Activated CD4-positive, alpha-beta T cell treated with anti-CD3 and anti-CD28 coated beads, Interleukin-2, Interleukin-4, amounts not matched to agents 100 ng/mL and 50 ng/mL, durations not matched to agents 16 hours and 8 hours (primary cell): ENCODE measurements around the gene OOSP4A.
"Not testable (repeated sequence)": the region's sequence is repeated elsewhere in the genome, so short reads cannot be mapped to it uniquely, and the experiment has no call there.

Experiments
- DNase-seq: peaks from one replicate; pipeline ENCODE4 v3.0.0-alpha.2; 2020; ENCODE audit warnings: low spot score

Gene OOSP4A

DNA sequence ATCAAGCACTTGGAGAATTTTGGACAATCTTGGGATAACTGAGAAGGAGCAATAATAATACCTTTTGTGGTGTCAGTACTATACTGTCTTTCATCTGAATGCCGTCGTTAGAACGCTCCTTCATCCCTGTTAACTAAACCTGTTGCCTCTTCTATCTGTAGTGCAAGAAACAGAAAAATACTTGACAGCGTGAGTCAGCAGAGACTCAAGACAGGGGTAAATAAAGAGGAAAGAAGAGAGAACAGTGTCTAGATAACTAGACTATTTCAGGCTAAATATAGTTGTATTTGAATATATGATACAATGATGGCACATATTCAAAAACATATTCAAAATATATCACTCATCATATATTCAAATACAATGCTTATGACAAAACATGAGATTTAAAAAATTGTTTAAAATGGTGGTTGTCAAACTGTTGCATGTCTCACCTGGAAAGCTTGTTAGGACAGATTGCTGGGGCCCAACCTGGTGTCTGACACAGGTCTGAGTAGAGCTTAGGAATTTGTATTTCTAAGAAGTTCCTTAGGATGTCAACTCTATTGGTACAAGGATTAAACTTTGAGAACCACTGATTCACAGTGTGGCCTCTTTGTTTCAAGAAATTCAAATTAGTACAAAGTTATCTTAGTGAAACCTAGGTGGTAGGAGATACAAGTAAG is 17.4 kb downstream of the OOSP4A start:
- DNase-seq = no peak

DNA sequence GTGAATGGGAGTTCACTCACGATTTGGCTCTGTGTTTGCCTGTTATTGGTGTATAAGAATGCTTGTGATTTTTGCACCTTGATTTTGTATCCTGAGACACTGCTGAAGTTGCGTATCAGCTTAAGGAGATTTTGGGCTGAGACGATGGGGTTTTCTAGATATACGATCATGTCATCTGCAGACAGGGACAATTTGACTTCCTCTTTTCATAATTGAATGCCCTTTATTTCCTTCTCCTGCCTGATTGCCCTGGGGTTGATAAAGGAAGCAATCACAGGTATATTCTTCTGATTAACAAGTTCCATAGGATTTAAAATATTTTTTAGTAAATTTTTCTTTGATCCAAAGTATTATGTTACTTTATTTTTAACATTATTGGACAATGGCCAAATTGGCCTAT is 18.2 kb downstream of the OOSP4A start:
- not testable (repeated sequence) for DNase-seq

DNA sequence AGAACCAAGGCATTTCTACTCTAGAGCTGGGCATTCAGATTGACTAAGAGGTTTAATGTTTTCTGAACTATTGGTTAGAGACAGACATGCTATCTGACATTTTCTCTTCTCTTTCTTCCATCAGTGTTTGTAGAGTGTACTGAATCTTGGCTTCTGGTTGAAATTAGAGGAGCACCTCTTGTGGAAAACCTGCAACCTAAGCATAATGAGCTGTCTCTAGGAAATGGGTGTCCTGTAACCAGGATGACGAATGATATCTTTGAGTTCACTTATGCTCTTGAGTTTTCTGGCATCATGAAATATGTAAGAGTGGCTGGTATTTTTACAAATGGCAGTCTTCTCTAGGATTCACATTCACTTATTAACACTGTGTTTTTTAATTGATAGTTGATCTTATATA is 19.4 kb downstream of the OOSP4A start:
- DNase-seq = no peak

DNA sequence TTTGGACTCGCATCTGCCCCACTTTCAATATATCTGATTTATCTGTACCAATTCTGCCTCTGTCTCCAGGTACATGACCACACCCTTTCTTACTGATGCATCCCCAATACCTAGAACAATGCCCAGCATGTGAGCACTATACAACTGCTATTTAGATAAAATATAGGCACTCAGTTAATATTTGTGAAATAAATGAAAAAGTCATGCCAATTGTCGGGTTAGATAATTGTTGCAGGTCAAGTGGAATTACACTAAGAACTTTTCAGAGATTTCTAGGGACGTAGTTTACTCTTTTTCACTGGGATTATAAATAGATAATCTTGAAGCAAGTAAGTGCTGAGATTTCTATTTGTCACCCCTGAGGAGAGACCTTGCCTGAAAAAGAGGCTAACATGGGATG is 20.5 kb downstream of the OOSP4A start:
- DNase-seq = no peak

DNA sequence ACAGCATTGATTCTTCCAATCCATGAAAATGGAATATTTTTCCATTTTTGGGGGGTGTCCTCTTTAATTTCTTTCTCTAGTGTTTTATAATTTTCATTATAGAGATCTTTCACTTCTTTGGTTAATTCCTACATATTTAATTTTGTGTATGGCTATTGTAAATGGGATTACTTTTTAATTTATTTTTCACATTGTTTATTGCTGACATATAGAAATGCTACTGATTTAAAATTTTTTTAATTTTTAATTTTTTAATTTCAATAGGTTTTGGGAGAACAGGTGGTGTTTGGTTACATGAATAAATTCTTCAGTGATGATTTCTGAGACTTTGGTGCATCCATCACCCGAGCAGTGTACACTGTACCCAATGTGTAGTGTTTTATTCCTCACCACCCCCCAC is 26.6 kb downstream of the OOSP4A start:
- no peak for DNase-seq

DNA sequence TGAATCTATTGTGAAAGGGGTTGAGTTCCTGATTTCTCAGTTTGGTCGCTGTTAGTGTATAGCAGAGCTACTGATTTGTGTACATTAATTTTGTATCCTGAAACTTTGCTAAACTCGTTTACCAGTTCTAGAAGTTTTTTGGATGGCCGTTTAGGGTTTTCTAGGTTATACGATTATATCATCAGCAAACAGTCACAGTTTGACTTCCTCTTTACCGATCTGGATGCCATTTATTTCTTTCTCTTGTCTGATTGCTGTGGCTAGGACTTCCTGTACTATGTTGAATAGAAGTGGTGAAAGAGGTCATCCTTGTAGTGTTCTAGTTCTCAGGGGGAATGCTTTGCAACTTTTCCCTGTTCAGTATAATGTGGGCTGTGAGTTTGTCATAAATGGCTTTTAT is 28.6 kb downstream of the OOSP4A start:
- no peak for DNase-seq

DNA sequence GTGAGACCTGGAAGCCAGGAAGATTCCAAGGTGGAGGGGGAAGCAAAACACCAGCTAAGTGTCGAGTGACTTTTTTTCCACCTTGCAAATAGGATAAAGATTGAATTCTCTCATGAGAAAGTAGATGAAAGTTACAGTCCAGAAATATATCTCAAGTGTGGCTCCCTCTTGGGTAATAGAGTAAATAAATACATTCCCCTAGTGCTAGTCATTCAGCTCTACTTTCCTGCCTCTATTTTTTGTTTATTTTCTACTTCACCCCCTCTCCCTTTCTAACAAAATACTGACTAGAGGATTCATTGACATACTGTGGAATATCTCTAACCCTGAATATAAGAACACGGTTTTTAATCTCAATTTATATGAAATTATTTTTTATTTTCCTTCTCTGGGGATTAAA is 34.0 kb downstream of the OOSP4A start:
- DNase-seq = no peak

DNA sequence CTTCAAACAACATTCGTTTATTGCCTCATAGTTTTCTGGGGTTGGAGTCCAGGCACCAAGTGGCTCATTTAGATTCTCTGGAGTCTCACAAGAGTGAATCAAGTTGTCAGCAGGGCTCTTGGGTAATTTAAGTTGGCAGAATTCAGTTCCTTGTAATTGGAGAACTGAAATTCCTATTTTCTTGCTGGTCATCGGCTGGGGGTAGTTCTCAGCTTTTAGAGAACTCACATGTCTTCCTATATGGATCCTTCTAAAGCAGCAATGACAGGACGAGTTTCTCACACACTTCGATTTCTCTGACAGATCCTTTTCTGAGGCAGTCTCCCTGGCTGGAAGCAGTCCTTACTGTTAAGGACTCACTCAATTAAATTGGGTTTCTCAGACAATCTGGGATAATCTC is 35.9 kb downstream of the OOSP4A start:
- no peak for DNase-seq

DNA sequence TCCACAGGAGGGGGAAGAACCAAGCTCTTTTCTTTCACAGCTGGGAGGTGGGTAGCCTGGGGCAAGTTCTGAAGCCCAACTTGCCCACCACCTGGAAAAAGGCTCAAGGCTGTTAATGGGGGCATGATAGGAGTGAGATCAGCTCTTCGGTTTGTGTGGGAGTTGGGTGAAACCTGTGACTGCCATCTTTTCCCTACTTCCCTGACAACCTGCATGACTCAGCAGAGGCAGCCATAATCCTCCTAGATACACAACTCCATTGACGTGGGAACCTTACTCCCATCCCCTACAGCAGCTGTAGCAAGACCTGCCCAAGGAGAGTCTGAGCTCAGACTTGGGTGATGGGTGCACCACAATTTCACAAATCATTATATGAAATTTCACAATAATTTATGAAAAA is 39.9 kb downstream of the OOSP4A start:
- no peak for DNase-seq

DNA sequence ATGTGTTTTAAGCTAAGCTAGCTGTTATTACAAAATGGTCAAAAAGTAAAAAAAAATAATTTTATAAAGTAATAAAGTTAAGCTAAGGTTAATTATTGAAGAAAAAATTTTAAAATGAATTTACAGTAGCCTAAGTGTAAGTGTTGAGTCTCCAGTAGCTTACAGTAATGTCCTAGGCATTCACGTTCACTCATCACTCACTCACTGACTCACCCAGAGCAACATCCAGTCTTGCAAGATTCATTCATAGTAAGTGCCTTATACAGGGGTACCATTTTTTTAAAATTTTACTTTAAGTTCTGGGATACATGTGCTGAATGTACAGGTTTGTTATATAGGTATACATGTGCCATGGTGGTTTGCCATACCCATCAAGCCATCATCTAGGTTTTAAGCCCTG is 41.5 kb downstream of the OOSP4A start:
- DNase-seq = no peak

DNA sequence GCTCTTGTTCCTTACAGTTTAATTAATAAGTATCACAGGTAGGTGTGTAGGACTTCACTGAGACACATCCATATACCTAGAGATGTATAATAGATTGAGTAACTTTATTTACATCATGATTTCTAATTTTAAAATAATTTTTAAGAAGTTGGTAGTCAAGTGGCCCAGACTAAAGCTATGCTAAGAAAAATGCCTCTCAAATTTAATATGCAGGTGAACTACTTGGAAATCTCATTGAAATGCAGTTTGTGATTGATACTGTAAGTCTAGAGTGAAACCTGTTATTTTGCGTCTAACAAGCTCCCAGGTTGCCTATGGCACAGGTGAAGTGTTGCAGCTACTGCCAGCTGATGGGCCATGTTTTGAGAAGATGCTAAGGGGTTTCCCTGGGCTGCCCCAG is 53.0 kb downstream of the OOSP4A start, which contains the start of gene OOSP4B:
Gene OOSP4B (plus strand): TSS at position 301 of the 400 bp plus-strand sequence.
- DNase-seq = no peak

DNA sequence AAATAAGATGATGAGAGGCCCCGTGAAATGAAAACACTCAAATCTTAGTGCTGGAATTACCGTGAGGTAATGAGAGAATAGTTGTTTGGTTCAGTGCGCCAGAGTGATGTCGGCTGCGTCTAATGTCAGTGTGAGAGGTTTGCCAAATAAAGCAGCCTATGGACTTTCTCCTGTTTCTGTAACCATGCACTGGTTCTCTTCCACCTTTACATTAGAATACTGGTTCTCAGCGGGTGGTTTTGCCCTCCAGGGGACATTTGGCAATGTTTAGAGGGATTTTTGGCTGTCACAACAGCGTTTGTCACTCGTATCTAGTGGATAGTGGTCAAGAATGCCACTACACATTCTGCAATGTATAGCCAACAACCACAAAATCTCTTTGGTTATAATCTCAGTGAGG is 54.2 kb downstream of the OOSP4A start:
- DNase-seq = no peak
